DND-41 (cell line): ENCODE measurements around the gene SNX2.

Source experiments
- EZH2 ChIP-seq: IDR thresholded peaks from 3 replicates; pipeline ENCODE4 v1.6.1; 2012; ENCODE audit warnings: borderline replicate concordance, low read depth, mild to moderate bottlenecking, moderate library complexity, low read length, inconsistent platforms; ENCODE audit not compliant: severe bottlenecking
- TF ChIP-seq, protein P1 (sequence below): IDR thresholded peaks from 2 replicates; pipeline ENCODE4 v1.5.1; 2012; ENCODE audit warnings: borderline replicate concordance, low read length, moderate library complexity, mild to moderate bottlenecking; ENCODE audit not compliant: poor library complexity, severe bottlenecking; ENCODE audit errors: extremely low read depth

GRCh38 chr5:122845229-122846050, 70.6 kb downstream of the SNX2 start, which contains the start of gene SNX24:
- TF ChIP-seq, protein P1, sequence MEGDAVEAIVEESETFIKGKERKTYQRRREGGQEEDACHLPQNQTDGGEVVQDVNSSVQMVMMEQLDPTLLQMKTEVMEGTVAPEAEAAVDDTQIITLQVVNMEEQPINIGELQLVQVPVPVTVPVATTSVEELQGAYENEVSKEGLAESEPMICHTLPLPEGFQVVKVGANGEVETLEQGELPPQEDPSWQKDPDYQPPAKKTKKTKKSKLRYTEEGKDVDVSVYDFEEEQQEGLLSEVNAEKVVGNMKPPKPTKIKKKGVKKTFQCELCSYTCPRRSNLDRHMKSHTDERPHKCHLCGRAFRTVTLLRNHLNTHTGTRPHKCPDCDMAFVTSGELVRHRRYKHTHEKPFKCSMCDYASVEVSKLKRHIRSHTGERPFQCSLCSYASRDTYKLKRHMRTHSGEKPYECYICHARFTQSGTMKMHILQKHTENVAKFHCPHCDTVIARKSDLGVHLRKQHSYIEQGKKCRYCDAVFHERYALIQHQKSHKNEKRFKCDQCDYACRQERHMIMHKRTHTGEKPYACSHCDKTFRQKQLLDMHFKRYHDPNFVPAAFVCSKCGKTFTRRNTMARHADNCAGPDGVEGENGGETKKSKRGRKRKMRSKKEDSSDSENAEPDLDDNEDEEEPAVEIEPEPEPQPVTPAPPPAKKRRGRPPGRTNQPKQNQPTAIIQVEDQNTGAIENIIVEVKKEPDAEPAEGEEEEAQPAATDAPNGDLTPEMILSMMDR: no peak
- no peak for TF ChIP-seq EZH2
